HG03378 (cell line): ENCODE results near the gene MED13.
"Not testable (repeated sequence)": the region's sequence is repeated elsewhere in the genome, so short reads cannot be mapped to it uniquely, and the experiment has no call there.

ENCODE experiments used
- ATAC-seq: cut with Tn5 transposase; IDR thresholded peaks from one replicate; pipeline ENCODE4 v1.9.1; 2021; ENCODE audit warnings: mild to moderate bottlenecking, moderate library complexity; ENCODE audit not compliant: unreplicated experiment

The MED13 gene

GRCh38 chr17:61927208-61928100 lies 137.6 kb downstream of the MED13 start, which contains the start of gene INTS2:
Gene INTS2, minus strand, starts transcription at chr17:61927982. Its CDS starts 1,338 bp downstream, at chr17:61926644.
- peak; percentile 77 for ATAC-seq

GRCh38 chr17:61926826-61927207 lies 138.3 kb downstream of the MED13 start:
- no peak for ATAC-seq

- not testable (repeated sequence) for ATAC-seq
These were observed 149.9 kb downstream of the MED13 start for GRCh38 chr17:61915162-61915561.

GRCh38 chr17:61908292-61909037 lies 156.6 kb downstream of the MED13 start:
- no peak for ATAC-seq

- ATAC-seq, result no peak
These were observed 157.7 kb downstream of the MED13 start for GRCh38 chr17:61907361-61907760.

- peak; percentile 60 for ATAC-seq
These were observed 160.9 kb downstream of the MED13 start for GRCh38 chr17:61904094-61904710.

- no peak for ATAC-seq
These were observed 161.8 kb downstream of the MED13 start for GRCh38 chr17:61903251-61903650.

GRCh38 chr17:61897548-61898180 lies 167.4 kb downstream of the MED13 start:
- ATAC-seq, result no peak

- ATAC-seq, result no peak
These were observed 169.7 kb downstream of the MED13 start for GRCh38 chr17:61895391-61895790.

GRCh38 chr17:61894310-61894709 lies 170.8 kb downstream of the MED13 start:
- ATAC-seq, result not testable (repeated sequence)
